ENCODE results near the gene RPN2. TPM values are rescaled to one million over a fixed set of nuclear protein-coding genes. Genes with fewer than 3 reads are reported as not detected.

The RPN2 gene
- total and polyA plus RNA-seq, 2 of the 13 experiments (the other 11 are each of a cell fraction or from before 2014, with no cell fraction given), result 587 to 1,818 TPM

DNA sequence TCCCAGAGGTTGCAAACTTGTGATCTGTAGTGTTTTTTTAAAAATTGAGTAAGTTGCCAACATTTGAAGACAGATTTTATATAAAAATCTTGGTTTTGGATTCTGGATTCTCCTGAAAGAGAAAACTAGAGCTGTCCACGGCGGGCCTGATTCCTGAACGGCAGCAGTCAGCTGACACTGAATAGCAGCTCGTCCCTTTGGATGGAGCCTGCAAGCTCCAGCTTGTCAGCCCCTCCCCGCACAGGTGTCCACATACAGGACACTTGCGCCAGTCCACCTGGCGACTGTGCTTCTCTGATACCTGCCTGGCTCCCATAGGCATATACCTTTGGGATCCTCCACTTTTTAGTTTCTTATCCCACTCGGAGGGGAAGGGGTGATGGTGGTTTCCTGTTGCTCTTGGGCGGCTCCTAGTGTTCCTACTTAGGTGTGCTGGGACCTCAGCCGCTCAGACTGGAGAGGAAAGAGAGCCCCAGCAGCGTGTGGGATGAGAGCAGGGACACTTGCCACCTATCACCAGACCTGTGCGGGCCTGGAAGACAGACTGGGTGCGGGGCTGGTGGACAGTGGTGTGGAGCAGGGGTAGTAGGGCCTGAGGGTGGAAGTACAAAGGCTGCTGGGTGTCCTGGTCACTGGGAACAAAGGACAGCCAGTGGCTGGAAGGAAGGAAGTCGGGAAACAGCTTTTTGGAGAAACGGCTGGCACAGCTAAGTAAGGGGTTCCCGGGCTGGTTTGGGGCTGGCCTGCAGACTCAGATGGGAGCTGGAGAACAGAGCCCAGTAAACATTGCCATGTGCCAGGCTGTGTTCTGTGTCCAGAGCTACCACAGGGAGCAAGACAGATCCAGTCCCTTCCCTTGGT is 64.2 kb downstream of the RPN2 start:
- H3K36me3 ChIP-seq (replicated peaks in 1 of 2; ENCODE audit: control insufficient read depth in 1 of 2, insufficient read depth in 2 of 2, low read length in 2 of 2), result peaks cover 42 to 58% of the 10 kb centered on the region in 2 experiments
- H3K9ac ChIP-seq (ENCODE audit: insufficient read depth, low read depth, low read length), result no peak overlapping the region
- peak; percentile 47 for ATAC-seq
- no peaks in the 10 kb centered on the region for H4K20me1 ChIP-seq (ENCODE audit: insufficient read depth, low read length)
- no peak overlapping the region for H3K27ac ChIP-seq (ENCODE audit: extremely low read length, insufficient read depth, low read length)
- no peaks in the 10 kb centered on the region for H3K27me3 ChIP-seq (ENCODE audit: control insufficient read depth in 1 of 2, insufficient read depth in 2 of 2, low read length in 2 of 2)
- no peaks in the 10 kb centered on the region for H3K79me2 ChIP-seq (ENCODE audit: insufficient read depth, low read length)
- in situ Hi-C loops (cut with HindIII; ENCODE audit: extremely low pct_ligation_motif_present, low pct_unique_long_range_greater_than_20kb), result no loop called here
- BruUV-seq (replicated peaks), result no TSS peak
- H3K9me3 ChIP-seq (ENCODE audit: low read length), result no peaks in the 10 kb centered on the region
- no peak overlapping the region for H3K4me3 ChIP-seq (replicated peaks in 1 of 3; ENCODE audit: insufficient read depth in 1 of 3, low read depth in 2 of 3, low read length in 3 of 3)
- 92% methylated on average over 16 of the region's 16 CpGs for WGBS (ENCODE audit: low lambda C conversion rate)
- H3K4me2 ChIP-seq (ENCODE audit: low read depth, low read length), result no peak overlapping the region
- POLR2A ChIA-PET, result no interaction called here
- peaks cover 7% of the 10 kb centered on the region; the same call in 1 of the 2 replicates for H3K4me1 ChIP-seq (ENCODE audit: insufficient read depth, low read length)
- no peak for DNase-seq (ENCODE audit: low spot score)
- CTCF ChIA-PET (ENCODE audit: low intra/inter-chr PET ratio, low total read pairs), result no interaction called here
- FAIRE-seq, result no peak
- intact Hi-C loops (cut with micrococcal nuclease; ENCODE audit: unreplicated experiment), result no loop called here
- H2AFZ ChIP-seq (ENCODE audit: low read length), result no peak overlapping the region
- TF ChIP-seq RBM22 (optimal IDR thresholded peaks at IDR 0.05; ENCODE audit: low read length) (peak; percentile 87), ZNF207 (IDR thresholded peaks at IDR 0.05; ENCODE audit: borderline replicate concordance) (peak; percentile 58; the same call in 1 of the 2 replicates), SSRP1 (CRISPR knock-in tag; IDR thresholded peaks at IDR 0.05) (no peak), POLR2A (IDR thresholded peaks at IDR 0.05; ENCODE audit: insufficient read depth in 1 of 2, low read depth in 2 of 2, low read length in 2 of 2) (peak in 1 of 2 experiments; percentile 15; a peak in 1 of 4 replicates), EEA1 (CRISPR knock-in tag; IDR thresholded peaks at IDR 0.05; ENCODE audit: borderline replicate concordance) (0 out of 2 replicates have a peak, but pooled peaks have one; percentile 21), NRL (CRISPR knock-in tag; IDR thresholded peaks at IDR 0.05; ENCODE audit: borderline replicate concordance) (peak; percentile 46; the same call in 1 of the 2 replicates), KDM5B (CRISPR knock-in tag; IDR thresholded peaks at IDR 0.05; ENCODE audit: borderline replicate concordance) (peak; percentile 38; the same call in 1 of the 2 replicates), POLR2G (IDR thresholded peaks at IDR 0.05; ENCODE audit: low read depth, low read length) (peak; percentile 34), HIVEP1 (CRISPR knock-in tag; IDR thresholded peaks at IDR 0.05) (0 out of 2 replicates have a peak, but pooled peaks have one; percentile 11), AGO2 (optimal IDR thresholded peaks at IDR 0.05; ENCODE audit: low read depth, low read length) (peak; percentile 90)
- TF ChIP-seq, protein P1, sequence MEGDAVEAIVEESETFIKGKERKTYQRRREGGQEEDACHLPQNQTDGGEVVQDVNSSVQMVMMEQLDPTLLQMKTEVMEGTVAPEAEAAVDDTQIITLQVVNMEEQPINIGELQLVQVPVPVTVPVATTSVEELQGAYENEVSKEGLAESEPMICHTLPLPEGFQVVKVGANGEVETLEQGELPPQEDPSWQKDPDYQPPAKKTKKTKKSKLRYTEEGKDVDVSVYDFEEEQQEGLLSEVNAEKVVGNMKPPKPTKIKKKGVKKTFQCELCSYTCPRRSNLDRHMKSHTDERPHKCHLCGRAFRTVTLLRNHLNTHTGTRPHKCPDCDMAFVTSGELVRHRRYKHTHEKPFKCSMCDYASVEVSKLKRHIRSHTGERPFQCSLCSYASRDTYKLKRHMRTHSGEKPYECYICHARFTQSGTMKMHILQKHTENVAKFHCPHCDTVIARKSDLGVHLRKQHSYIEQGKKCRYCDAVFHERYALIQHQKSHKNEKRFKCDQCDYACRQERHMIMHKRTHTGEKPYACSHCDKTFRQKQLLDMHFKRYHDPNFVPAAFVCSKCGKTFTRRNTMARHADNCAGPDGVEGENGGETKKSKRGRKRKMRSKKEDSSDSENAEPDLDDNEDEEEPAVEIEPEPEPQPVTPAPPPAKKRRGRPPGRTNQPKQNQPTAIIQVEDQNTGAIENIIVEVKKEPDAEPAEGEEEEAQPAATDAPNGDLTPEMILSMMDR (CRISPR knock-in tag; IDR thresholded peaks at IDR 0.05), result peak; percentile 35; the same call in 1 of the 2 replicates
- TF ChIP-seq, protein P2, sequence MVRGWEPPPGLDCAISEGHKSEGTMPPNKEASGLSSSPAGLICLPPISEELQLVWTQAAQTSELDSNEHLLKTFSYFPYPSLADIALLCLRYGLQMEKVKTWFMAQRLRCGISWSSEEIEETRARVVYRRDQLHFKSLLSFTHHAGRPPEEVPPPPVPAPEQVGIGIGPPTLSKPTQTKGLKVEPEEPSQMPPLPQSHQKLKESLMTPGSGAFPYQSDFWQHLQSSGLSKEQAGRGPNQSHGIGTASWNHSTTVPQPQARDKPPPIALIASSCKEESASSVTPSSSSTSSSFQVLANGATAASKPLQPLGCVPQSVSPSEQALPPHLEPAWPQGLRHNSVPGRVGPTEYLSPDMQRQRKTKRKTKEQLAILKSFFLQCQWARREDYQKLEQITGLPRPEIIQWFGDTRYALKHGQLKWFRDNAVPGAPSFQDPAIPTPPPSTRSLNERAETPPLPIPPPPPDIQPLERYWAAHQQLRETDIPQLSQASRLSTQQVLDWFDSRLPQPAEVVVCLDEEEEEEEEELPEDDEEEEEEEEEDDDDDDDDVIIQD (CRISPR knock-in tag; IDR thresholded peaks at IDR 0.05; ENCODE audit: low read depth), result no peak

Measured in HepG2 (cell line).